Lung (tissue), 12 donors: ENCODE results near the gene TNFRSF8. TPM values are rescaled to one million over a fixed set of nuclear protein-coding genes. Genes with fewer than 3 reads are reported as not detected.

Experiments used
- ATAC-seq: fragments of 200-7000 bp; cut with Tn5 transposase; one replicate; pipeline ENCODE4 v1.9.1; 2020; ENCODE audit warnings: moderate number of reproducible peaks; ENCODE audit not compliant: insufficient read depth, low FRiP score
- DNase-seq, 3 donors: peaks; one replicate each; pipeline ENCODE4 v3.0.0-alpha.2; 2013 to 2017
- H3K27ac ChIP-seq, 2 donors: one replicate each; pipeline ENCODE4 v1.5.1; 2013; ENCODE audit warnings: mild to moderate bottlenecking in 2 of 2, moderate library complexity in 2 of 2, control low read depth in 1 of 2, inconsistent platforms in 1 of 2, low read depth in 1 of 2, low read length in 1 of 2
- H3K27me3 ChIP-seq, 3 donors: one replicate each; pipeline ENCODE4 v1.5.1; 2013; ENCODE audit warnings: low read length in 2 of 3; ENCODE audit not compliant: control insufficient read depth in 3 of 3, insufficient read depth in 3 of 3
- H3K36me3 ChIP-seq, 4 donors: one replicate each; pipeline ENCODE4 v1.5.1; 2013; ENCODE audit warnings: low read length in 4 of 4, mild to moderate bottlenecking in 1 of 4, moderate library complexity in 1 of 4; ENCODE audit not compliant: control insufficient read depth in 4 of 4, insufficient read depth in 4 of 4
- H3K4me1 ChIP-seq, 5 donors: one replicate each; pipeline ENCODE4 v1.5.1; 2013; ENCODE audit warnings: low read length in 5 of 5, mild to moderate bottlenecking in 2 of 5, moderate library complexity in 1 of 5; ENCODE audit not compliant: control insufficient read depth in 5 of 5, insufficient read depth in 5 of 5
- H3K4me3 ChIP-seq: one replicate; pipeline ENCODE4 v1.5.1; 2013; ENCODE audit warnings: mild to moderate bottlenecking, control low read depth, moderate library complexity
- H3K9ac ChIP-seq, 2 donors: one replicate each; pipeline ENCODE4 v1.5.1; 2013; ENCODE audit warnings: low read length in 2 of 2, control low read depth in 1 of 2; ENCODE audit not compliant: insufficient read depth in 1 of 2
- H3K9me3 ChIP-seq, 4 donors: one replicate each; pipeline ENCODE4 v1.5.1; 2013; ENCODE audit warnings: low read length in 3 of 4, mild to moderate bottlenecking in 1 of 4, moderate library complexity in 1 of 4; ENCODE audit not compliant: control insufficient read depth in 4 of 4, insufficient read depth in 3 of 4
- WGBS, 2 donors: extraction: QIAGEN DNeasy Blood & Tissue Kit; methylation state at CpG; one replicate each; pipeline ENCODE4 v1.1.7; 2013; 5-methylcytosine and 5-hydroxymethylcytosine counted together
- polyA plus RNA-seq, 2 donors: library from polyadenylated mRNA; stranded (reverse); fragments of 200-250 nt; gene quantifications; one replicate each; pipeline ENCODE4 v1.2.1, GENCODE V29; 2013
- total RNA-seq, 2 donors: library from RNA; depleted of rRNA in 1 of 2; stranded (reverse); fragments of >200 nt in 1 of 2; gene quantifications; one replicate each; pipeline ENCODE4 v1.2.1, GENCODE V29; 2014 to 2021
- TF ChIP-seq, protein P1 (sequence below): IDR thresholded peaks from 2 replicates; pipeline ENCODE4 v1.5.1; 2012; ENCODE audit warnings: mild to moderate bottlenecking; ENCODE audit errors: control extremely low read depth, extremely low read depth
- donor health status: control.
- donor health status: control.
- donor health status: Bipolar disorder and iron deficiency.
- donor health status: healthy.
- donor health status: DM: yes; HTN: yes; CAD: no.

TNFRSF8 gene
- total and polyA plus RNA-seq, 4 donors, result 1.6 to 5.3 (median 2.1) TPM

GRCh38 chr1:12072741-12073140 is 9.6 kb downstream of the TNFRSF8 start:
- Histone ChIP-seq H3K36me3 (no peaks in the 10 kb centered on the region), H3K9ac (no peak overlapping the region), H3K27ac (no peak overlapping the region), H3K9me3 (peaks cover 0 to 4% (median 0%) of the 10 kb centered on the region in 4 donors), H3K4me1 (peaks cover 0 to 8% (median 6%) of the 10 kb centered on the region in 5 donors), H3K27me3 (no peaks in the 10 kb centered on the region), H3K4me3 (no peak overlapping the region)
- 76 to 84% methylated on average over 8 of the region's 8 CpGs for WGBS, 2 donors
- TF ChIP-seq, protein P1, sequence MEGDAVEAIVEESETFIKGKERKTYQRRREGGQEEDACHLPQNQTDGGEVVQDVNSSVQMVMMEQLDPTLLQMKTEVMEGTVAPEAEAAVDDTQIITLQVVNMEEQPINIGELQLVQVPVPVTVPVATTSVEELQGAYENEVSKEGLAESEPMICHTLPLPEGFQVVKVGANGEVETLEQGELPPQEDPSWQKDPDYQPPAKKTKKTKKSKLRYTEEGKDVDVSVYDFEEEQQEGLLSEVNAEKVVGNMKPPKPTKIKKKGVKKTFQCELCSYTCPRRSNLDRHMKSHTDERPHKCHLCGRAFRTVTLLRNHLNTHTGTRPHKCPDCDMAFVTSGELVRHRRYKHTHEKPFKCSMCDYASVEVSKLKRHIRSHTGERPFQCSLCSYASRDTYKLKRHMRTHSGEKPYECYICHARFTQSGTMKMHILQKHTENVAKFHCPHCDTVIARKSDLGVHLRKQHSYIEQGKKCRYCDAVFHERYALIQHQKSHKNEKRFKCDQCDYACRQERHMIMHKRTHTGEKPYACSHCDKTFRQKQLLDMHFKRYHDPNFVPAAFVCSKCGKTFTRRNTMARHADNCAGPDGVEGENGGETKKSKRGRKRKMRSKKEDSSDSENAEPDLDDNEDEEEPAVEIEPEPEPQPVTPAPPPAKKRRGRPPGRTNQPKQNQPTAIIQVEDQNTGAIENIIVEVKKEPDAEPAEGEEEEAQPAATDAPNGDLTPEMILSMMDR, result no peak
- no peak for ATAC-seq
- DNase-seq, result no peak

GRCh38 chr1:12073796-12074195 is 10.7 kb downstream of the TNFRSF8 start:
- H3K27ac ChIP-seq, result no peak overlapping the region
- no peaks in the 10 kb centered on the region for H3K4me1 ChIP-seq
- 90 to 92% methylated on average over 15 of the region's 15 CpGs for WGBS, 2 donors
- no peak for ATAC-seq
- no peak overlapping the region for H3K9ac ChIP-seq
- no peak overlapping the region for H3K4me3 ChIP-seq
- H3K36me3 ChIP-seq, result no peaks in the 10 kb centered on the region
- H3K9me3 ChIP-seq, result peaks cover 0 to 4% (median 0%) of the 10 kb centered on the region in 4 donors
- TF ChIP-seq, protein P1, result no peak
- DNase-seq, result no peak
- H3K27me3 ChIP-seq, result no peaks in the 10 kb centered on the region

GRCh38 chr1:12075195-12076114 is 12.4 kb downstream of the TNFRSF8 start:
- 74 to 84% methylated on average over 19 of the region's 19 CpGs for WGBS, 2 donors
- H3K27me3 ChIP-seq, result no peaks in the 10 kb centered on the region
- DNase-seq (peak; percentile 45 to 59 (median 59)), ATAC-seq (peak; percentile 34)
- peaks cover 0 to 4% (median 0%) of the 10 kb centered on the region in 4 donors for H3K9me3 ChIP-seq
- no peak overlapping the region for H3K4me3 ChIP-seq
- H3K36me3 ChIP-seq, result no peaks in the 10 kb centered on the region
- H3K9ac ChIP-seq, result no peak overlapping the region
- H3K27ac ChIP-seq, result no peak overlapping the region
- no peaks in the 10 kb centered on the region for H3K4me1 ChIP-seq
- TF ChIP-seq, protein P1, result no peak
